HG03039 (cell line): ENCODE data around the gene CS.
A peak's percentile ranks its signal among the peaks of the same experiment; 100 is the strongest.

ENCODE experiments used
- ATAC-seq: cut with Tn5 transposase; IDR thresholded peaks from one replicate; pipeline ENCODE4 v1.9.1; 2021; ENCODE audit warnings: mild to moderate bottlenecking, moderate library complexity; ENCODE audit not compliant: unreplicated experiment

CS gene

GRCh38 chr12:56221757-56222530 lies 78.2 kb downstream of the CS start, which contains the start of gene RNF41:
TSS of gene RNF41 (minus strand) at chr12:56221922. CDS start at chr12:56214047, 7,875 bp downstream.
- peak; percentile 70 for ATAC-seq
